RPMI8226 (cell line): ENCODE results near the gene AGAP1.
A peak's percentile ranks its signal among the peaks of the same experiment; 100 is the strongest.

Source experiments
- DNase-seq: peaks from one replicate; pipeline ENCODE4 v3.0.0-alpha.2; 2015

Gene AGAP1

DNA sequence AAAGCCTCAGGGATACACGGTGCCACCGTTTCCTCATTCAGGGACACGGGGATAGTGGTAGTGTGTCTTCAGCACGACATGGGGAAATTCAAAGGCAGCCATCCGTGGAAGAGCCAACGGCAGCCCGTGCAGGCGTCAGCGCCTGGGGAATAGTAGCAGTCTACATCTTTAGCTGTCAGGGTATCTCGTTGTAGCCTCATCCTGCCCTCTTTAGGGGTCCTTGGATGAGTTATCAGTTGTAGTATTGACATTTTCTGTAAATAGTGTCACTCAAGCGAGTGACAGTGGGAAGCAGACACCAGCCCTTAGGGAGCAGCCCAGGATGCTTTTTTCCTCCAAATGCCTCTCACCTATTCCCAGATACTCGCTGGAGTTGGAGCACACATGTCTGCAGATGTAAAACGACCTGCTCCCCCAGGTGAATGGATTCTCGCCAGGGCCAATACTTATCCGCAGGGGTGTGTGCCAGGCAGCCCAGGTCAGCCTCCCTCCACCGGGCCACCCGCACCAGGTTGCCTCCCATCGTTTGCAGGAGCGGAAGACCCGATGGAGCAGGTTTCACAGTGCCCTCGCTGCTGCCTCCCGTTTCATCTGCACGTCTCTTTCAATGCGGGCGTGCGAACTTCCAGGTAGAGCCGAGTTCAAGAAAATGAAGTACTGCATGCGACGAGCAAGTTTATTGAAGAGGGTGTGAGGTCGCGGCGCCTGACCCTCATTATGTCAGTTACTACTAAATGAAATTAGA, 41.0 kb downstream of the AGAP1 start:
- no peak for DNase-seq

DNA sequence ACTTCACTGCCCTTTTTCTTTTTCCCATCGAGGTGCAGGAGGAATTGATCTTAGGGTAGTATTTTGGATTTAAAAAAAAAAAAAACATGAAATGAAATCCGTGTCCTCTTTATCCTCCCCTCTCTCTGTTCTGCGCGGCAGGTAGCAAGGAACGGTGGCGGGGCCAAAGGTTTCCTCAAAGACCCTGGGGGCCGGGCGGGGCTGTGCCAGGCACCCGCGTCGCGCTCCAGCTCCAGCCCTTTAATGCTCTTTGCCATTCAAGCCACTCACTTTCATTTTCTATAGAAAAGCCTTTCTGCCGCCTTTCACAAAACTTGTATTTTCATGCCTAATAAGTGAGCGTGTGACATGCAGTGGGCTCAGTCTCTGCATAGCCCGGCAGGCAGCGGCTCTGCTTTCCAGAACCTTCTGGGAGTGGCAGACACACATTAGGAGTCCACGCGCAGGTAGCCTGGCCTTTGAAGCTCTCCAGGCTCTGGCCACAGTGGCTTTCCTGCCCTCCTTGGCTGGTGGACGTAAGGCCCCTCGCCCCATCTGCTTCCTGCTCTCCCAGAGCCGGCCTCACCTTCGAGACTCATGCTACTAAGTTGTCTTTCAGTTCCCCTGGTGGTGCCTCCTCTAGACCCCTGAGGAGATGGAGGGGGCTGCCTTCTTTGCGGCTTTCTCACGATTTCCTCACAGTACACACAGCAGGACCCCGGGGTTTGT, 41.7 kb downstream of the AGAP1 start:
- DNase-seq = no peak

GRCh38 chr2:235536711-235537110, 42.9 kb downstream of the AGAP1 start:
- no peak for DNase-seq

- DNase-seq = no peak
Observed at GRCh38 chr2:235537186-235537585, 43.3 kb downstream of the AGAP1 start.

- no peak for DNase-seq
Observed at GRCh38 chr2:235537587-235537986, 43.7 kb downstream of the AGAP1 start.

DNA sequence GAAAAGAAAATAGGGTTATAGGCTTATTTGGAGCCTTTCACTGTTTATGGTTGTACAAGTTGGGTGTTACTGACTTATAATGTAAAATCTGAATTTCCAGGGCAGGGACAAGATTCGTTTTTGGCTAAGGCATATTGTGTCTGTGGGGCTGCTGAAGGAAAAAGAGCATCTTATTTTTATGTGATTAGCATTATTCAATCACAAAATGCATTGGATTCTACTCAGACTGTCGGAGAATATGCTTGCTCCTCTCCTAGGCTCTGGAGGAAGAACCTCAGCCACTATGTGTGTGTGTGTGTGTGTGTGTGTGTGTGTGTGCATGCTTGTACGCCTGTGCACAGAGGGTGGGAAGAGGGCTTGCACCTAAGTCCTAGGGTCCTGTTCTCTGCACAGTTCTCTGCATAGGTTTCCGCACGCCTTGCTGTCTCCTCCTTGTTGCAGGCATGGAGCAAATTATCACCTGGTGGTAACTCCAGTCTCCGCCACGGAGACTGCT, 44.3 kb downstream of the AGAP1 start:
- no peak for DNase-seq

DNA sequence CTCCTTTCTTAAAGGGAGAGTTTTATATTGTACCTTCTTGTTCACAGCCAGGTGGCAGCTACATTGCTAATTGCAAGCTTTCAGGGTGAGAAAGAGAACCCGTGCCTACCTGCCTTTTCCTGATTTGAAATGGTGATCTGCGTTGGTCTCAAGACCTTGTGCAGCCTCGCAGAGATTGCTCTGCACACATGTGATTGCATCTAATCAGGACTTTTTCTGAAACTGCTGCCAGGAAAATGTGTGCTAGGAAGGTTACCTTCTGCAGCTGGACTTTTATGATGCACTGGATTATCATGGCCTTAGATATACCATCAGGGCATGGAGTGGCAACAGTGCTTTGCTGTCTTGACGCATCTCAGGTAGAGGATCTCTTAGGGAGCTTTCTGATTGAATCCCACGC, 45.1 kb downstream of the AGAP1 start:
- no peak for DNase-seq

- no peak for DNase-seq
Observed at GRCh38 chr2:235539773-235540172, 45.9 kb downstream of the AGAP1 start.

- DNase-seq = no peak
Observed at GRCh38 chr2:235541016-235541415, 47.2 kb downstream of the AGAP1 start.

DNA sequence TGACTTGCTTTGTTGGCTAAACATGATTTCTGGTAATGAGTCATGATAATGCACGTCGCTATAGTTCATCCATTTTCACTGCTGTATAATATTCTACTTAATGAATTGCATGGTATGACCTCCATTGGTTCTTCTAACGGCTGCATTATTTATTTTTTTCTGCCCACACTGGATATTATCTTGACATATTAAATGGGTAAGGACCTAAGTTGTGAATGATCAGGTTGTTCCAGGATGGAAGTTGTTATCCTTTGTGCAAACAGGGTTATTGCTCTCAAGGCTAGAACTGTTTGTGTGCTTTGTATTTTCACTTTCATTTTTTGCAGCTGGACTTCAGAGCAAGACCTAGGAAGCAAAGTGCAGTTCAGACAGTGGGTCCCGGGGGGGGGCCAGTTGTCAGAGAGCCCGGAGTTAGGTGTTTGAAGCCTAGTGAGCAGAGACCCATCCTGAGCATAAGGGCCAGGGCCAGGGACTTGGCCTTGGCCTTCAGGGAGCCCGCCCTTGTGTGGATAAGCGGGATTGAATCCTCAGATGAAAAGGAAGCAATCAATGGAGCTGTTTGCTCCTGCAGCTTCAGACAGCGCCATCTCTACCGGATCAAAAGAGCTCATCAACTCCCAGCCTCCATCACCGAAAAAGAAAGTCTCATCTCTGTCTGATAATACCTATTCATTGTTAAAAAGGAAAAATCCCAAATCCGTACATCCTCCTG, 48.2 kb downstream of the AGAP1 start:
- no peak for DNase-seq

DNA sequence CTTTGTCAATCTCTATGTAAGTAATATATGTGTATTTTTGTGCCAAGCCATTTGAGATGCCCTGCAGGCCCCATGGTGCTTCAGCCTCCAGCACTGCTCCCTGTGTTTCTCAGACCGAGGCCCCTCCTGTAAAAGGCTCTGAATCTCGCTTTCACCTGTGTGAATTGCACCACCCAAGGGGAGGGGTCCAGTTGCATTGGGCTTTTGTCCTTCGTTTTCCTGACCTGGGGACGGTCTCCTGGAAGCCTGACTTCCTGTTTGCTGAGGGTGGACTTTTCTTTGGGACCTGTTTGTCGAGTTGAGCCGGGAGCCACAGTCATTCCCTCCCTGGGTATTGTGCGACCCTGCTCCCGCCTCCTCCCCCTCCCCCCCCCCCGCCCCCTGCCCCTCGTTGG, 48.9 kb downstream of the AGAP1 start:
- no peak for DNase-seq

DNA sequence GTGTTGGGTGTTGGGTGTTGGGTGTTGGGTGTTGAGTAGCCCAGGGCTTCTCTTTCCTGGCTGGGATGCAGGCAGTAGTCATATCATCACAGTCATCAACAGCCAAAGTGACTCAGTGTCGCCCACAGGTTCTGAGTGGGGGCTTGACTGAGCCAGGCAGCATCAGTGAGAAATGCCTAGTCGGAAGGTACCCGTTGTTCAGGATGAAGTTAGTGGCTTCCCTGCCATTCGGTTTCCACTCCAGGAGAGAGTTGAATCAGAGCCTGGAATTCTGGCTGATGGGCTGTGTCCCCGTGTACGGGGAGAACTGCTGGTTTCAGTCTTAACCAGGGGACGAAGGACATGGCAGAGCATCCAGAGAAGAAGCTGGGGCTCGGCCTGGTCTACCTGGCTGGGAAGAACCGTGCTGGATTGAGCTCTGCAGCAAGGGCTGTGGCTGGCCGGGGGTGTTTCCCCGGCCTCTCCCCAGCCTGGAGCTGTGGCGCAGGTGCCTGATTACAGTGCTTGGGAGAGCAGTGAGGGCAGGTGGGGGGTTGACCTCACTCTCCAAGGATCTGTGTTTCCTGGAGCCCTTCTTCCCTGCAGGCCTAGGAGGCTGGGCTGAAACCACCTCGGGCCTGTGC, 49.4 kb downstream of the AGAP1 start:
- DNase-seq = no peak

- no peak for DNase-seq
Observed at GRCh38 chr2:235543851-235544688, 50.2 kb downstream of the AGAP1 start.

- no peak for DNase-seq
Observed at GRCh38 chr2:235544689-235544969, 50.8 kb downstream of the AGAP1 start.

DNA sequence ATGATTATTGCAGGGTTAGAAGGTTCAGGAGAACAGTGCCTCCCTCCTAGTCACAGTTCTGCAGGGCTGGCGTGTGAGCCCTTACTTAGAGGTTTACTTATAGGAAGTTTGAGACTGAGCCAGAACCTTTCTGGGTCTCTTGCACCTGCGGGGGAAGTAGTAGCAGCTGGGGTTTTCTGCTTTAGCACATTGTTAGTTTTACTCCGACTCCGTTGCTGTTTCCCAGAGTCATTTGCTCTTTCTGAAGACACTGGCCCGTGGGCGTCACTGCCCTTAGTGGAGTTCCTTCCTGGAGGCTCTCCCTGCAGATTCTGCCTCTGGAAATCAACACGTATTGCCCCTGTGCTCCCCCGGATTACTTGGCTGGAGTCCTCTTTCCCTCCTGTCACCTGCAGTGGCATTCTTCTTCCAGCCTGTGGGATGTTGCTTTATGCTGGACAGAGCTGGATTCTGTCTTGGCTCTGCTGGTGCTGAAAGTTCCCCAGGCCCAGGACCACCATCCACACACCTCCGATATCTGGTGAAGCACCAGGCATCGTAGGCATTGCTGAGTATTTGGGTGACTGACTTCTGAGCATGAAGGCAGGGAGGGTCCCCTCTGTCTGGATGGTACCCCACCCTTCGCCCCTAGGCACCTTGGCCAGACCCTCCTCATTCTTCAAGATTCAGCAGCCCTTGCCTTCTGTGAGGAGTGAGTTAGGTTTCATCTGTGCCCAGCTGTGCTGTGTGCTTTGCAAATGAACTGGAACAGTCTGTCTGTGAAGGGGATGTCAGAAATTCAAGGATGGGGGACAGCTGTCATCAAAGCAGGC, 51.7 kb downstream of the AGAP1 start:
- peak; percentile 80 for DNase-seq

DNA sequence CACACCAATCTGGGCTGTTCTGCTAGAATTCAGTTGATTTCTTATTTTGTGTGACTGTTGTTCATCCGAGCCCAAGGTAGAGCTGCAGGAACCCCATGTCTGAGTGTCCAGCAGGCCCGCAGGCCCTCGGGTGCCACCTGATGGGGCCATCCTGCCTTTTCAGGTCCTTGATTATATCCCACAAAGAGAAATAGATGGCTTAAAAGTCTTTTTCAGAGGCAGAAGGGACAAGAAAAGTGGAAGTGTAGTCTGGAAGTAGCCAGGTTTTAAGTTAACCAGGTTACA, 52.2 kb downstream of the AGAP1 start:
- no peak for DNase-seq

DNA sequence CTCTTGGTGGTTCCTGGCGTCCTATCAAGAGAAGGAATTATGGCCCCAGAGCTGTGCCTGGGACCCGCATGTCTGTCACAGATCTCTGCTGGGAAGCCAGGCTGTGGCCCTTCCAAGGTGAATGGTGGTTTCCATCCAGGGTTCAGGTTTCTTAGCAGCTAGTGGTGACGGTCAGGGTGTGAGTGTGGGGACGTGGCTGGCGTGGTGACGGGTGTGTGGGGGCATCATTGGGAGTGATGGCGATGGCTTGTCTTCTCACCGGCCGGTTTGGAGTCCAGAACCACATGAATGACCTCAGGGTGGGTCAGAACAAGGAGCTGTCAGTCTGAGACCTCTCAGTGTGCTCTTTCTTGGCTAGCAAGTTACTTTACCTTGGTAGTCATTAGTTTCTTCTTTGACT, 52.6 kb downstream of the AGAP1 start:
- no peak for DNase-seq

GRCh38 chr2:235549735-235550377, 56.0 kb downstream of the AGAP1 start:
- no peak for DNase-seq

DNA sequence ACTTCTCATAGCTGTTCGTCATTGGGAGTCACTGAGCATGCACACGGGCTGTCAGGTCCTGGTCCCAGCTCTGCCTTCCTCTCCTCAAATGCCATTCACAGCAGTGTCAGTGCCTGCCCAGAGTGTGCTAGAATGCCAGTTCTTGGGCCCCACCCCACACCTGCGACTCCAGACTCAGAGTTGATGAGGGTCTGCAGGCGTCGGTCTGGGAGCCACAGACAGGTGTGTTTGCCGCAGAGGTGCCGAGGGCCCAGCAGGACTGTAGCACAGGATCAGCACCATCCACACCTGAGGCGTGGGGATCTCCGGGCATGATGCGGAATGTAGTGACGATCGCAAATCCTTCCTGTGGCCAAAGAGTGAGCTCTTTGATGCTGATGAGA, 56.5 kb downstream of the AGAP1 start:
- no peak for DNase-seq

GRCh38 chr2:235550946-235551345, 57.1 kb downstream of the AGAP1 start:
- DNase-seq = no peak

DNA sequence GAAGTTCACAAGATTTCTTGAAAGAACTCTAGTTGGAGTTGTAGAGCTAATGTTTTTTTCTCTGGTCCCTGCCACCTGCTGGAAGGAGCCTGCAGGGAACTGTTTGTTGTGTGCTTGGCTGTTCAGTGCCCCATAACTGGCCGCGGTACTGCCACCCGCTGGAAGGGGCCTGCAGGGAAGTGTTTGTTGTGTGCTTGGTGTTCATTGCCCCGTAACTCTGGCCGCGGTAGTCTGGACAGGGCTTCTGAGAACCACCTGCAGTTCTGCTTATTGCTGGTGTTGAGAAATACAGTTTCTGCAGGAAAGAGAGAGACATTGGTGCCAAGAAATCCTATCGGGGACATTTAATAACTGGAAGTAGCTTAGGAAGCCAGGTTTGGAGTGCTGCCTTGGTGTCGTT, 58.1 kb downstream of the AGAP1 start:
- DNase-seq = peak; percentile 87

DNA sequence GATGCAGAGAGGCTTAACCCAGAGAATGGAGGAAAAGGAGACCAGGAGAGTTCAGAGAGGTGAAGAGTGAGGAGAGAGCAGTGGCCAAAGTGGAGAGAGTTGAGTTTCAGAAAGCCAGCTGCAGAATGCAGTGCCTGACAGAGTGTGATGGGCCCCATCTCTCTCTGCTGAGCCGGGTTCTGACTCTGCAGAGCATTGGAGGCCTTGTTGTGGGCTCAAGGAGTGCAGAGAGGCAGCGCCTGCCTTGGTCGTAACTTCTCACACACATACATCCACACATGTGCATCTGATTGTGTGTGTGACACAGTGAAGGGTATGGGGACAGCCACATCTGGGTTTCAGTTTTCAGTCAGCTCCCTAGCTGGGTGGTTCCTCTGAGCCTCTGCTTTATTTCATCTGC, 58.8 kb downstream of the AGAP1 start:
- DNase-seq = peak; percentile 59
